ENCODE measurements around the gene UHRF2. TPM values are rescaled to one million over a fixed set of nuclear protein-coding genes. Genes with fewer than 3 reads are reported as not detected.

UHRF2 gene
- total RNA-seq, 3 donors from 2014 or later, result 61.0 to 95.6 (median 62.6) TPM

DNA sequence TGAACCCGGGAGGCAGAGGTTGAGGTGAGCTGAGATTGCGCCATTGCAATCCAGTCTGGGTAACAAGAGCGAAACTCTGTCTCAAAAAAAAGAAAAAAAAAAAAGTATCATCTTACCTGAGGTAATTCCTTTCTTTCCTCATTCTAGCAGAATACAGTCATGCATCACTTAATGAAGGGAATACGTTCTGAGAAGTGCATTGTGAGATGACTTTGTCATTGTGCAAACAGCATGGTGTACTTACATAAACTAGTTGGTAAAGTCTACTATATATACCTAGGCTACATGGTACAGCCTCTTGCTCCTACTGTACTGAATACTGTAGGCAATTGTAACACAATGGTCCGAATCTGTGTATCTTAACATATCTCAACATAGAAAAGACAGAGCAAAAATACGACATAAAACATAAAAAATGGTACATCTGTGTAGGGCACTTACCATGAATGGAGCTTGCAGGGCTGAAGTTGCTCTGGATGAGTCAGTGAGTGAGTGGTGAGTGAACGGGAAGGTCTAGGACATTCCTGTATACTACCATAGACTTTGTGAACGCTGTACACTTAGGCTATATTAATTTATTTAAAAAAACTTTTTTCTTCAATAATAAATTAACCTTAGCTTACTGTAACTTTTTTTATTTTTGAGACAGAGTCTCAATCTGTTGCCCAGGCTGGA is 132.2 kb downstream of the UHRF2 start:
- no peak overlapping the region for H3K4me3 ChIP-seq
- no peak for TF ChIP-seq POLR2AphosphoS5 (IDR thresholded peaks at IDR 0.05)
- H3K36me3 ChIP-seq, result no peaks in the 10 kb centered on the region
- no peaks in the 10 kb centered on the region for H3K9me3 ChIP-seq
- intact Hi-C loops (cut with DNase I; ENCODE audit: low total_unique reads), result no loop called here
- no peak overlapping the region for H3K27ac ChIP-seq
- no peaks in the 10 kb centered on the region for H3K4me1 ChIP-seq
- no peaks in the 10 kb centered on the region for H3K27me3 ChIP-seq
- no peak for DNase-seq (ENCODE audit: low spot score in 2 of 2)

DNA sequence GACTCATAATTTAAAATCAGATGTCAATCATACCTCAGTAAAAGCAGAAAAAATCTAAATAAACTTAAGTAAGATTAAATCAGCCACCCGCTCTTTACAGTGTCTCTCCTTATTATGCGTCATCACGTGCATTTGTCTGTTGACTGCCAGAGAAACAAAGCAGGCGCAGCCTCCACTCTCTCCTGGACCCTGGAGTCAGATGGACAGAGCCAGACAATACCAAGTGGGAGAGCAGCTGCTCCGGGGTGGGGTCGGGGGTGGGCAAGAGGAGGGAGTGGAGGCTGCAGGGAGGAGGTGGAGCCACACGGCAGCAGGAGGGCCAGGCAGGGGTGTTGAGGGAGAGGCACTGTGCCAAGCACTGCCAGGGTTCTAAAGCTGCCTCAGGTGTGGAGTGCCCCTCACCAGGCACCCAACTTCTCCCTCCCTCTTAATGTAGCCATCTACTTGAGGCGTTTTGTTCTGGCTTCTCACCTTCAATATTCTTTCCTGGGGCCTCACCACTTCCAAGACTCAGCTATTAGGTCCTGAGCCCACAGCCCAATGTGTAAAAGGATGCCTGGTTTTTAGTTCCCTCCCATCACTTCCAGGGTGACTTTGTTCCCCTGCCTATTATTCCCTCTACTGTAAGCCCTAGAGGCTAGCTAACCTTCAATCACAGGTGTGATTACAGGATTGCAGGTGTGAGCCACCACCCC is 136.3 kb downstream of the UHRF2 start:
- no peak overlapping the region for H3K4me3 ChIP-seq
- TF ChIP-seq POLR2AphosphoS5 (IDR thresholded peaks at IDR 0.05), result no peak
- no peak for TF ChIP-seq POLR2A (IDR thresholded peaks at IDR 0.05)
- TF ChIP-seq, protein P1, sequence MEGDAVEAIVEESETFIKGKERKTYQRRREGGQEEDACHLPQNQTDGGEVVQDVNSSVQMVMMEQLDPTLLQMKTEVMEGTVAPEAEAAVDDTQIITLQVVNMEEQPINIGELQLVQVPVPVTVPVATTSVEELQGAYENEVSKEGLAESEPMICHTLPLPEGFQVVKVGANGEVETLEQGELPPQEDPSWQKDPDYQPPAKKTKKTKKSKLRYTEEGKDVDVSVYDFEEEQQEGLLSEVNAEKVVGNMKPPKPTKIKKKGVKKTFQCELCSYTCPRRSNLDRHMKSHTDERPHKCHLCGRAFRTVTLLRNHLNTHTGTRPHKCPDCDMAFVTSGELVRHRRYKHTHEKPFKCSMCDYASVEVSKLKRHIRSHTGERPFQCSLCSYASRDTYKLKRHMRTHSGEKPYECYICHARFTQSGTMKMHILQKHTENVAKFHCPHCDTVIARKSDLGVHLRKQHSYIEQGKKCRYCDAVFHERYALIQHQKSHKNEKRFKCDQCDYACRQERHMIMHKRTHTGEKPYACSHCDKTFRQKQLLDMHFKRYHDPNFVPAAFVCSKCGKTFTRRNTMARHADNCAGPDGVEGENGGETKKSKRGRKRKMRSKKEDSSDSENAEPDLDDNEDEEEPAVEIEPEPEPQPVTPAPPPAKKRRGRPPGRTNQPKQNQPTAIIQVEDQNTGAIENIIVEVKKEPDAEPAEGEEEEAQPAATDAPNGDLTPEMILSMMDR (IDR thresholded peaks at IDR 0.05), result no peak
- H3K36me3 ChIP-seq, result no peaks in the 10 kb centered on the region
- no peaks in the 10 kb centered on the region for H3K27me3 ChIP-seq
- no peaks in the 10 kb centered on the region for H3K4me1 ChIP-seq
- intact Hi-C loops (cut with DNase I; ENCODE audit: low total_unique reads), result no loop called here
- no peaks in the 10 kb centered on the region for H3K9me3 ChIP-seq
- DNase-seq (ENCODE audit: low spot score in 2 of 2), result no peak
- H3K27ac ChIP-seq, result no peak overlapping the region

DNA sequence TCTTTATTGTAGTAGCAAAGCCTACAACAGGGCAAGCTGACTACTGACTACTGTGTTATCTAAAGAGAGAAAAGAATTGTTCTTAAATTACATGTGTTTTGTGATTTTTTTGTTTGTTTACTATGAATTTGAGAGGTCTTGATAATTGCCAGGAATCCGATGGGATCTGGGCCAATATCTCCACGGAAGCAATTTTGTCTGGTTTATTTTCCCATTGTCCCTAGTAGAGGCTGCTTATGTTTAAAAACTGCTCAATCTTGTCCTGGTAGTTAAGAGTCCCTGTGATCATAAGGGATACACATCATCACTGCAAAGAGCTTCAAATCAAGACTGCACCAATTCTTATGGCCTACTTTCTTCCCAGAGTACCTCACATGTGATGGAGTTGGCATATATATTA is 138.1 kb downstream of the UHRF2 start:
- no peaks in the 10 kb centered on the region for H3K4me1 ChIP-seq
- intact Hi-C loops (cut with DNase I; ENCODE audit: low total_unique reads), result no loop called here
- H3K9me3 ChIP-seq, result no peaks in the 10 kb centered on the region
- H3K36me3 ChIP-seq, result no peaks in the 10 kb centered on the region
- no peak overlapping the region for H3K27ac ChIP-seq
- H3K4me3 ChIP-seq, result no peak overlapping the region
- TF ChIP-seq POLR2AphosphoS5 (IDR thresholded peaks at IDR 0.05) (no peak), POLR2A (IDR thresholded peaks at IDR 0.05) (no peak)
- H3K27me3 ChIP-seq, result no peaks in the 10 kb centered on the region
- DNase-seq (ENCODE audit: low spot score in 2 of 2), result no peak

DNA sequence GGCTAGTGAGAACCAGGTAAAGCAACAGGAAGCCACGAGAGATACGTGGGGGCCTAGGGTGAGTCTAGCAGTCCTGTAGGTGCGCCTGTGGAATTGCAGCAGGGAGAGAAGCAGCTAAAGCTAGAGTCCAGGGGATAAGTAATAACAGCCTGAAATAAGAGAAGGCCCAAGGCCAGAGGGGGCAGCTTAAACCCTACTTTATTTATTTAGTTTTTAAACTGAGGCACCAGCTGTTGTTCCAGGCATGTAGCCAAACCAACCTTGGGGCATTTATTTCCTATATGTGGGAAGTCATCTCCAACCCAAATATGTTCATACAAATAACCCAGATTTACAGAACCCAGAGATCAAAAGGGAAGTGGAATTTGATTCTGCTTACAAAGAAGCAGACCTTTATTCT is 139.0 kb downstream of the UHRF2 start:
- TF ChIP-seq POLR2A (IDR thresholded peaks at IDR 0.05), result no peak
- DNase-seq (ENCODE audit: low spot score in 2 of 2), result no peak
- H3K36me3 ChIP-seq, result no peaks in the 10 kb centered on the region
- no peaks in the 10 kb centered on the region for H3K9me3 ChIP-seq
- H3K27me3 ChIP-seq, result no peaks in the 10 kb centered on the region
- intact Hi-C loops (cut with DNase I; ENCODE audit: low total_unique reads), result no loop called here
- H3K27ac ChIP-seq, result no peak overlapping the region
- H3K4me1 ChIP-seq, result no peaks in the 10 kb centered on the region
- no peak overlapping the region for H3K4me3 ChIP-seq

DNA sequence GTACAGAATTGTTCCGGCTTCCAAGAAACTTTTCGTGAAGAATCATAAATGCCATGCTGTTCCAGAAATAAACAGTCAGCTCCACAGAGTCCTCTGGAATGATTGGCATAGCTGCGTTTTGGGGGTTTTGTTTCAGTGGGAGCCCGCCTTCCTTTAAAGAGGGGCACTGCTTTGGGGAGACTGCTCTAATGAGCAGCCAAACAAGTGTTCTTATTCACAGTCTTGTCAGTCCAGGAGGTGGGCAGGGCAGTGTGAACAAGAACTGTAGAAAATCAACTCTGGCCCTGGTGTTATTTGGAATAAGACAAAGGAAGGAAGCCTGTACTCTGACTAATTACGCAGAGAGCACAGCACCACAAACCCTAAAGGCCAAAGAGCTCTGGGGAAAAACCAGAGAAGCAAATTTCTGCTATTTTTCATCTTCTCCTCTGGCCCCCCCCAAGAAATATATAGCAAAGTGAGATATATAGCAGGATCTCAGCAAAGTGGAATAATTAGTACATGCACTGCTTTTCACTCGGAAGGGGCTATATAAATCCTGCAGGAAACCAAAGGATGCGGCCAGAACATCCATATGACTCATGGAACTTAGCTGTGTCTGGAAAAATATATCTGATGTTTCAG is 139.6 kb downstream of the UHRF2 start:
- no peaks in the 10 kb centered on the region for H3K27me3 ChIP-seq
- no peak overlapping the region for H3K4me3 ChIP-seq
- no peak overlapping the region for H3K27ac ChIP-seq
- H3K36me3 ChIP-seq, result no peaks in the 10 kb centered on the region
- H3K4me1 ChIP-seq, result no peaks in the 10 kb centered on the region
- no peaks in the 10 kb centered on the region for H3K9me3 ChIP-seq
- TF ChIP-seq POLR2A (IDR thresholded peaks at IDR 0.05), result no peak
- DNase-seq (ENCODE audit: low spot score in 2 of 2), result no peak
- intact Hi-C loops (cut with DNase I; ENCODE audit: low total_unique reads), result no loop called here

DNA sequence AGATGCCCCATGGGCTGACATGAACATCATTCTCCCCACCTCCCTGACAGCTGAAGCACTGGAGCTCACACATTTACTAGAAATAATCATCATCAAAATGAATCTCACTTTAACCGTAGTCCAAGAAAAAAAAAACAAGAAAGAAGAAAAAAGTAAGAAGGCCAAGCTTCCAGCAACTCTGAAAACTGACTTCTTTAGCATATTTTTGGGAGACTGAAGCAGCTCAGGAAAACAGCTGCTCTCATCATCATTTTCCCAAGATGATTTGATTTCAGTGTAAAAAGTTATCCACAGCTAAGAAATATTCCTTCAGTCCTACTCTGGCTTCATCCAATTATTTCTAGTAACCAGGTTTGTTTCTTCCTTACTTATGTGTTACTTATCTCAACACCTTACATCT is 140.9 kb downstream of the UHRF2 start:
- no peak for DNase-seq (ENCODE audit: low spot score in 2 of 2)
- Histone ChIP-seq H3K4me1 (no peaks in the 10 kb centered on the region), H3K9me3 (no peaks in the 10 kb centered on the region), H3K27ac (no peak overlapping the region), H3K36me3 (no peaks in the 10 kb centered on the region), H3K4me3 (no peak overlapping the region), H3K27me3 (no peaks in the 10 kb centered on the region)
- intact Hi-C loops (cut with DNase I; ENCODE audit: low total_unique reads), result no loop called here
- TF ChIP-seq POLR2AphosphoS5 (IDR thresholded peaks at IDR 0.05) (no peak), POLR2A (IDR thresholded peaks at IDR 0.05) (no peak)
- TF ChIP-seq, protein P1 (IDR thresholded peaks at IDR 0.05), result no peak

Other genes with a start within 250 kb of the UHRF2 start
- 10 to 100 TPM; 11.7 to 29.2 (median 12.4) TPM for gene IL33, start 197.4 kb upstream of the UHRF2 start, total RNA-seq
- not detected for gene TPD52L3, start 84.8 kb upstream of the UHRF2 start, total RNA-seq
- 1 to 10 TPM in 1 of 3 donors, under 1 TPM in 2; 0.16 to 2.6 (median 0.66) TPM for gene GLDC, start 232.5 kb downstream of the UHRF2 start, total RNA-seq

Measured in breast epithelium (tissue), 4 donors.